BJ (cell line): ENCODE results near the gene ECE1. TPM values are rescaled to one million over a fixed set of nuclear protein-coding genes. Genes with fewer than 3 reads are reported as not detected.
"Not testable (repeated sequence)": the region's sequence is repeated elsewhere in the genome, so short reads cannot be mapped to it uniquely, and the experiment has no call there.

Experiments
- CTCF ChIA-PET: fragments of 350-600 bp; formaldehyde crosslinking; extraction: SDS; loops from one replicate; lab custom pipeline; 2021; ENCODE audit warnings: antibody characterized with exemption, inconsistent platforms; lab: Yijun Ruan, JAX
- POLR2A ChIA-PET: fragments of 300-600 bp; sonication (Branson Sonifier 250); formaldehyde crosslinking; extraction: SDS; loops from one replicate; lab custom pipeline; 2021; ENCODE audit warnings: antibody characterized with exemption; lab: Charles Lee
- DNase-seq: peaks from one replicate; pipeline ENCODE4 v3.0.0-alpha.2; 2011; ENCODE audit warnings: low read depth
- H3K27me3 ChIP-seq: 2 replicates; pipeline ENCODE4 v1.6.0; 2011; ENCODE audit warnings: low read length; ENCODE audit not compliant: control insufficient read depth, insufficient read depth
- H3K36me3 ChIP-seq: 2 replicates; pipeline ENCODE4 v1.5.1; 2011; ENCODE audit warnings: low read length; ENCODE audit not compliant: control insufficient read depth, insufficient read depth
- H3K4me3 ChIP-seq: 2 replicates; pipeline ENCODE4 v1.5.1; 2011; ENCODE audit warnings: low read depth, mild to moderate bottlenecking, control low read depth, low read length
- polyA plus RNA-seq: library from polyadenylated mRNA; depleted of rRNA; stranded (reverse); fragments of >200 nt; gene quantifications from 2 replicates; pipeline ENCODE4 v1.2.3, GENCODE V29; 2011
- TF ChIP-seq, protein P1 (sequence below): IDR thresholded peaks from 2 replicates; pipeline ENCODE4 v1.5.1; 2011; ENCODE audit warnings: low read depth, mild to moderate bottlenecking, control low read depth, inconsistent platforms, low read length, moderate library complexity; ENCODE audit not compliant: insufficient read depth

Gene ECE1
- polyA plus RNA-seq, 1 experiment = 150 TPM

DNA sequence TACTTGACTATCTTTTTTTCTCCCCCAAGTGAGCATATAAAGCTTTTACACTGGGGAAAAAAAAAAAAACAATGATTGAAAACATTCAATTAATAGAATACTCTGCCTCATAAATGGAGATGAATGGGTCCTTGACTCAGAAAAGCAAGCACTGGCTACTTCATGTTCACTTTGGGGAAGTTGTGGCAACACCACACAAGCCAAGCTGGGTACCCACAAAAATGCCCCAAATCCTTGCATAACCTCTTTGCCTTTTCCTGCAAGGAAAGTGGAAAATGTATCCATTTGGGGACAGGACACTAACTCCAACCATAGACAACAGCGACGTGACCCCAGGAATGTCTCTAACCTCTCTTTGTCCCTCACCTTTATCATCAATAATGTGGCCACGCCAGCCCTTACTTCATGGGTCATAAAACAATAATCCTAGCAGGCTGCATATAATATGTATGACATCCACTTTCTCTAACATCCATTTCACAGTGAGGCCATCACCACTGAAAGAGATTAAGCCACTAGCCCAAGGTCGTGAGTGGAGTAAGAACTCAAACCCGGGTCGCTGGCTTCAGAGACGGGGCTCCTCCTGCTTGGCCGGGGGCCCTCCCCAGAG is 2.3 kb downstream of the ECE1 start:
- H3K27me3 ChIP-seq = no peaks in the 10 kb centered on the region
- H3K4me3 ChIP-seq = no peak overlapping the region
- TF ChIP-seq, protein P1, sequence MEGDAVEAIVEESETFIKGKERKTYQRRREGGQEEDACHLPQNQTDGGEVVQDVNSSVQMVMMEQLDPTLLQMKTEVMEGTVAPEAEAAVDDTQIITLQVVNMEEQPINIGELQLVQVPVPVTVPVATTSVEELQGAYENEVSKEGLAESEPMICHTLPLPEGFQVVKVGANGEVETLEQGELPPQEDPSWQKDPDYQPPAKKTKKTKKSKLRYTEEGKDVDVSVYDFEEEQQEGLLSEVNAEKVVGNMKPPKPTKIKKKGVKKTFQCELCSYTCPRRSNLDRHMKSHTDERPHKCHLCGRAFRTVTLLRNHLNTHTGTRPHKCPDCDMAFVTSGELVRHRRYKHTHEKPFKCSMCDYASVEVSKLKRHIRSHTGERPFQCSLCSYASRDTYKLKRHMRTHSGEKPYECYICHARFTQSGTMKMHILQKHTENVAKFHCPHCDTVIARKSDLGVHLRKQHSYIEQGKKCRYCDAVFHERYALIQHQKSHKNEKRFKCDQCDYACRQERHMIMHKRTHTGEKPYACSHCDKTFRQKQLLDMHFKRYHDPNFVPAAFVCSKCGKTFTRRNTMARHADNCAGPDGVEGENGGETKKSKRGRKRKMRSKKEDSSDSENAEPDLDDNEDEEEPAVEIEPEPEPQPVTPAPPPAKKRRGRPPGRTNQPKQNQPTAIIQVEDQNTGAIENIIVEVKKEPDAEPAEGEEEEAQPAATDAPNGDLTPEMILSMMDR = no peak
- POLR2A ChIA-PET = interaction anchor here (0.6 kb wide), 1 partner anchor 623 kb away, joined by 19 read pairs; no protein-coding TSS in a partner anchor
- peaks cover 1% of the 10 kb centered on the region for H3K36me3 ChIP-seq
- no peak for DNase-seq
- CTCF ChIA-PET = interaction anchor here (0.6 to 4.9 kb wide), 4 partner anchors 16 to 945 kb away, joined by 3 to 15 read pairs (median 4); no protein-coding TSS in a partner anchor

DNA sequence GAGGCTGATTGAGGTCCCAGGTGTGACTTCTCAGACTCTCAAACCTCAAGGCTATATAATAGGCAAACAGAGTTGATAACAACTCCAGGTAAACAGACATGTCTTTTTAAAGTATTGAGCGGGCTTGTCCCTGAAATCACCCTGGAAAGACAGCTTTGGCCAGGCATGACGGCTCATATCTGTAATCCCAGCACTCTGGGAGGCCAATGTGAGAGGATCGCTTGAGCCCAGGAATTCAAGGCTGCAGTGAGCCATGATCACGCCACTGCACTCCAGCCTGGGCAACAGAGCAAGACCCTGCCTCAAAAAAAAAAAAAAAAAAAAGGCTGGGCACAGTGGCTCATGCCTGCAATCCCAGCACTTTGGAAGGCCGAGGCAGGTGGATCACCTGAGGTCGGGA is 4.9 kb downstream of the ECE1 start:
- POLR2A ChIA-PET, CTCF ChIA-PET, H3K36me3 ChIP-seq, H3K27me3 ChIP-seq, DNase-seq, H3K4me3 ChIP-seq: not testable (repeated sequence)

DNA sequence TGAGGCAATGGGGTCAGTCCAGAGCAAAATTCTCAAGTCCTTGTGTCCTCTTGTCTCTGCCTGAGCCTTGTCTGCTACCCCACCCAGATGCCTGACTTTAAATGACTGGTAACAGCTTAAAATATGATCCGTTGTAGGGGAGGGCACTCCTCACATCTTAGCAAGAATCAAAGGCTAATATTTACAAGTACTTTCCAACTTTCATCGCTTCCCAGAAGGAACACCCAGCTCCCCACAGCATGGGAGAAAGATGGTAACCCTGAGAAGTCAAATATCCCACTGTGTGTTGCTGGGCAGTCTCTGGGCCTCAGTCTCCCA is 5.2 kb downstream of the ECE1 start:
- Histone ChIP-seq H3K36me3 (peaks cover 1% of the 10 kb centered on the region), H3K27me3 (no peaks in the 10 kb centered on the region), H3K4me3 (no peak overlapping the region)
- POLR2A ChIA-PET = no interaction called here
- DNase-seq = no peak
- TF ChIP-seq, protein P1 = no peak
- CTCF ChIA-PET = no interaction called here

DNA sequence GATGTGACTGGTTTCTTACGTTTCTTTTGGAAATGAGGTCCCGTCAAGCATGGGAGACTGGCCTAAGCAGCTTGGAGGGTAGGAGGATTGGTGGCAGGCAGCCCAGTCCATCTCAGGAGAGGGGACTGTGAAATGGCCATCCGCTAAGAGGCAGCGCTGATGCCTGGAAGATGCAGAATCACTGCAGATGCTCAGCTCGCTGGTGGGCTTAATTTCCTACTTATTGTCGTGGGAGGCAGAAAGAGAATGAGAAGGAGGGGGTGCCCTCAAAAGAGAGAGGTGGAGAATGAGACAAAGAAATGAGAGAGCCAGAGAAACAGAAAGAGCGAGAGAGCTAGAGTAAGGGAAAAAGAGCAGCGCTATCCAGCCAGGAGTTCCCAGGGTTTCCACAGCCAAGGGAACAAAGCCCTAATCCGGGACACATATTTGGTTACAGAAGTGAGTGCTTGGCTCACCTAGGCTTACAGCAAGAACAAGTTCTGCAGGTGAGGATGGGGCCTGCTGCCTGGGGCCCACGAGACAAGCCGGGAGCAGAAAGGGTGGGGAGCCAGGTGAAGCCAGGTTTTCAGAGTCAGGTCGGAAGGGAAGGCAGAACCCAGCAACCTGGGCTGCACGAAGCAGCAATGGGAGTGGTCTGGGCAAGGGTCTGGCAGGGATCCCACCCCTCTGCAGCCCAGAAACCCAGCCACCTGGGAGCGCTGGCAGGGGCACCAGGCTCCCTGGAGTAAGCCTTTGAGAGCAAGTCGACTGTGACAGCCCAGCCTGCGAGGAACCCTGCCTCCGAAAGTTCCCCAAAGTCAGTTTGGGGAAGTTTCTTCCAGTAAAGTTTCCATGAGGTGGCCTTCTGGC is 5.8 kb downstream of the ECE1 start:
- TF ChIP-seq, protein P1 = no peak
- POLR2A ChIA-PET = no interaction called here

DNA sequence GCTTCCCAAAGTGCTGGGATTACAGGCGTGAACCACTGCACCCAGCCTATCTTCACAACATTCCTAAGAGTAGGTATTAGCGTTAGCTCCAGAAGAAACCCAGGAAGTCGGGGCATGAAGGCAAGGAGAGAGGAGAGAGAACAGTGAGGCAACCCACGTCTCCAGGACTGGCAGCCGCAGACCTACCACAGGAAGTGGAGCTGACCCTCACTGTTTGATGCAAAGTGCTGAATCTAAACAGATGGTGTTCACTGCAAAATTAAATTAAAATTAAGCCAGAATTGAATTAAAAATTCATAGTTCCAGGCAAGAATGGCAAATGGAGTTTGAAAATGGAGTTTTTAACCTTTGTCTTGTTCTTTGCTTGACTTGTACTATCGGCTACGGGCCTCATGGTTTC is 6.7 kb downstream of the ECE1 start:
- Histone ChIP-seq H3K4me3 (no peak overlapping the region), H3K27me3 (no peaks in the 10 kb centered on the region), H3K36me3 (peaks cover 4% of the 10 kb centered on the region)
- no peak for DNase-seq
- ChIA-PET CTCF (interaction anchor here (7.3 kb wide), 1 partner anchor 13 kb away, joined by 72 read pairs; no protein-coding TSS in a partner anchor), POLR2A (no interaction called here)
- TF ChIP-seq, protein P1 = no peak

More for the DNA sequence above, 5.8 kb downstream of the ECE1 start:
- Histone ChIP-seq H3K4me3 (no peak overlapping the region), H3K27me3 (no peaks in the 10 kb centered on the region), H3K36me3 (peaks cover 1% of the 10 kb centered on the region)
- no peak for DNase-seq
- CTCF ChIA-PET = interaction anchor here (7.3 kb wide), 1 partner anchor 14 kb away, joined by 72 read pairs; no protein-coding TSS in a partner anchor

DNA sequence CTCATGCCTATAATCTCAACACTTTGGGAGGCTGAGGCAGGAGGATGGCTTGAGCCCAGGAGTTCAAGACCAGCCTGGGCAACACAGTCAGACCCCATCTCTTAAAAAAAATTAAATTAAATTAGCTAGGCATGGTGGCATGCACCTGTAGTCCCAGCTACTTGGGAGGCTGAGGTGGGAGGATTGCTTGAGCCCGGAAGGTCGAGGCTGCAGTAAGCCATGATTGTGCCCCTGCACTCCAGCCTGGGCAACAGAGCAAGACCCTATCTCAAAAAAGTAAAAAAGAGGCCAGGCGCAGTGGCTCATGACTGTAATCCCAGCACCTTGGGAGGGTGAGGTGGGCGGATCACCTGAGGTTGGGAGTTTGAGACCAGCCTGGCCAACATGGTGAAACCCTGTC is 8.2 kb downstream of the ECE1 start:
- CTCF ChIA-PET = interaction anchor here (0.6 to 7.3 kb wide), 2 partner anchors 11 to 1552 kb away, joined by 4 to 72 read pairs; no protein-coding TSS in a partner anchor
- POLR2A ChIA-PET, DNase-seq, H3K27me3 ChIP-seq, H3K4me3 ChIP-seq: not testable (repeated sequence)
- H3K36me3 ChIP-seq = peaks cover 11% of the 10 kb centered on the region
